SK-N-MC (cell line): ENCODE measurements around the gene METTL3.
"Not testable (repeated sequence)": the region's sequence is repeated elsewhere in the genome, so short reads cannot be mapped to it uniquely, and the experiment has no call there.

Experiments
- DNase-seq: peaks from one replicate; pipeline ENCODE4 v3.0.0-alpha.2; 2011; ENCODE audit warnings: low read depth, low spot score
- H3K27ac ChIP-seq: fragments of 200-600 bp; sonication (generic); 2 replicates; pipeline ENCODE4 v1.5.1; 2016; ENCODE audit warnings: mixed run types
- H3K36me3 ChIP-seq: fragments of 200-600 bp; sonication (generic); 2 replicates; pipeline ENCODE4 v1.6.1; 2017; ENCODE audit warnings: antibody characterized with exemption, low read length, mixed read lengths; ENCODE audit not compliant: insufficient read depth
- H3K4me3 ChIP-seq: fragments of 200-600 bp; sonication (generic); 2 replicates; pipeline ENCODE4 v1.5.1; 2016
- H3K9ac ChIP-seq: fragments of 200-600 bp; sonication (generic); 2 replicates; pipeline ENCODE4 v1.8.0; 2017; ENCODE audit warnings: mixed run types, mixed read lengths; ENCODE audit not compliant: insufficient read length
- H3K9me3 ChIP-seq: fragments of 200-600 bp; sonication (generic); 2 replicates; pipeline ENCODE4 v1.6.1; 2017; ENCODE audit warnings: low read depth, mild to moderate bottlenecking, antibody characterized with exemption, low read length, moderate library complexity, mixed read lengths
- EZH2 ChIP-seq: fragments of 200-600 bp; sonication (generic); IDR thresholded peaks from one replicate; pipeline ENCODE4 v1.6.1; 2017; ENCODE audit warnings: antibody characterized with exemption
- FOXP2 ChIP-seq: optimal IDR thresholded peaks from 2 replicates; pipeline ENCODE3; 2011; ENCODE audit warnings: mild to moderate bottlenecking, moderate library complexity; ENCODE audit not compliant: insufficient read depth; ENCODE audit errors: extremely low read length, control extremely low read depth
- POLR2AphosphoS5 ChIP-seq: IDR thresholded peaks from 2 replicates; pipeline ENCODE4 v1.6.1; 2012; ENCODE audit warnings: mild to moderate bottlenecking, low read depth, low read length, borderline replicate concordance

Gene METTL3

GRCh38 chr14:21510735-21511657, at the start of gene METTL3:
METTL3 (minus strand) TSS chr14:21511340; CDS start chr14:21511223, 117 bp downstream.
- H3K4me3 ChIP-seq = peak within 1 kb of the TSS; percentile 95
- TF ChIP-seq FOXP2 = no peak
- peak; percentile 82 for TF ChIP-seq POLR2AphosphoS5
- H3K36me3 ChIP-seq = peaks cover 22% of the 10 kb centered on the region
- DNase-seq = peak; percentile 94
- peak within 1 kb of the TSS; percentile 87 for H3K27ac ChIP-seq
- H3K9me3 ChIP-seq = no peaks in the 10 kb centered on the region
- H3K9ac ChIP-seq = peak within 1 kb of the TSS; percentile 97

DNA sequence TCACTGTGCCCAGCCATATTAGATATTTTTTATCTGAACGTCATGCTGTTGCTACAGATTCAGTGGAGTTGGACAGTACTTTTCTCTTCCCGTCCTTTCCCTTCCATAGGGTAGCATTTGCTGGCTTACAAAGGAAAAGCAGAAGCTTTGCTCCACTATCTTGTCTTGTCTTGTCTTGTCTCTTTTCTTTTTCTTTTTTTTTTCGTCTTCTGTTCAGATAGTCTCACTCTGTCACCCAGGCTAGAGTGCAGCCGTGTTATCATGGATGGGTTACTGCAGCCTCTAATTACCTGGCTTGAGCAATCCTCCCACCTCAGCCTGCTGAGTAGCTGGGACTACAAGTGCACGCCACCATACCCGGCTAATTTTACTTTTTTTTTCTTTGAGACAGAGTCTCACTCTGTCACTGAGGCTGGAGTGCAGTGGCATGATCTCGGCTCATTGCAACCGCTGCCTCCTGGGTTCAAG, 47.6 kb upstream of the METTL3 start:
- Histone ChIP-seq H3K27ac (no peak overlapping the region), H3K36me3 (no peaks in the 10 kb centered on the region), H3K9ac (no peak overlapping the region), H3K4me3 (no peak overlapping the region), H3K9me3 (no peaks in the 10 kb centered on the region)
- TF ChIP-seq FOXP2 (no peak), EZH2 (no peak), POLR2AphosphoS5 (no peak)
- no peak for DNase-seq

DNA sequence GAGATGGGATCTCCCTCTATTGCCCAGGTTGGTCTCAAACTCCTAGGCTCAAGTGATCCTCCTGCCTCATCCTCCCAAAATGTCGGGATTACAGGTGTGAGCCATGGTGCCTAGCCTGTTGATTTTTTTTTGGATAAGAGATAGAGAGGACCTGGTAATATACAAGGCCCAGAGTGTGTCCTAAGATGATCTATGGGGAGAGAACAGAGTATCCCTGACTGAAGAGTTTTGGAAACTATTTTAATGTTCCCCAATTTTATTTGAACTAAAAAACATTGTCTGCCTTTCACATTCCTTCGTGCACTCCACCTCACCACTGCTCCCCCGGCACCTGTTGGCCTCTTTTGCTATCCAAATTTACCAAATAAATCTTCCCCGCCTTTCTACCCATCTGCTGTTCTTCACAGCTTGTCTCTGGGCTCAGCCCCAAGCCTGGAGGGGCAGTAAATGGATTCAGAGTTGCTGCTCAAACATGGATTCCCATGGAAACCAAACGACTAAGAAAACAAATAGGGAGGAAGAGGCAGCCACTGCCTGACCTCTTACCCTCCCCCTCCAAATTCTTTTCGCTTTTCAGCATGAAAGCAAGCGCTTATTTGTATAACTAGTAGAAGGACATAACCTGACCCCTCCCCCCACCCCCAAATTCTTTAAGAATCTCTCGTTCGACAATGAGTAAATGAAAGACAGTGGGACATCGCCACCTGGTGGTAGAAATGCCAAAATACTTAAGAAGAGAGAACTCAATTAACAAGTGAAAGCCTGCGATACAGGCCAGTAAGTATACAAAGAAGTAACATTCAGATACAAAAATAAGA, 46.2 kb upstream of the METTL3 start:
- DNase-seq = peak; percentile 98
- H3K9ac ChIP-seq = no peak overlapping the region
- TF ChIP-seq EZH2 = no peak
- TF ChIP-seq POLR2AphosphoS5 = no peak
- TF ChIP-seq FOXP2 = no peak
- H3K4me3 ChIP-seq = peak overlapping the region; percentile 77
- H3K27ac ChIP-seq = peak overlapping the region; percentile 15; the same call in 1 of the 2 replicates
- H3K9me3 ChIP-seq = no peaks in the 10 kb centered on the region
- H3K36me3 ChIP-seq = no peaks in the 10 kb centered on the region

- no peak overlapping the region for H3K4me3 ChIP-seq
- H3K36me3 ChIP-seq = no peaks in the 10 kb centered on the region
- H3K27ac ChIP-seq = no peak overlapping the region
- no peaks in the 10 kb centered on the region for H3K9me3 ChIP-seq
- no peak for TF ChIP-seq EZH2
- TF ChIP-seq FOXP2 = no peak
- TF ChIP-seq POLR2AphosphoS5 = no peak
- no peak overlapping the region for H3K9ac ChIP-seq
- DNase-seq = no peak
Observed at GRCh38 chr14:21556378-21557083, 45.4 kb upstream of the METTL3 start.

DNA sequence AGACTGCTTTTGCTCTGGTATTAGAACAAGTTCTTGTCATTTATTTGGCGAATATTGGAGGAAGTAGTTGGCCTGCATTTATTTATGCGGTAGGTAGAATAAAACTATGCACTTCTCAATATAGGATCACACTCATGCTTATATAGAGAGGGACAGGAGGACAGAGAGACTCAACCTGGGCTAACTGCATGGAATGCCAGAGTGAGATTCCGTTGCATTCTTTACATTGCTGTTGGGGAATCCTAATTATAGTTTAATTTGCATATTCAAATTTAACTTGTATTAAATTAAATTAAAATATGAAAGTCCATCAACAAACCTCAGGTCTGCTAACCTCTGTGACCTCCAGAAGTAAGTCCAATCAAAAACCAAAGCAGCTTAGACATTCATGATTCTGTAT, 42.1 kb upstream of the METTL3 start:
- no peak for DNase-seq
- H3K36me3 ChIP-seq = no peaks in the 10 kb centered on the region
- no peak overlapping the region for H3K9ac ChIP-seq
- no peak overlapping the region for H3K27ac ChIP-seq
- no peak overlapping the region for H3K4me3 ChIP-seq
- TF ChIP-seq FOXP2 (no peak), POLR2AphosphoS5 (no peak), EZH2 (no peak)
- no peaks in the 10 kb centered on the region for H3K9me3 ChIP-seq

DNA sequence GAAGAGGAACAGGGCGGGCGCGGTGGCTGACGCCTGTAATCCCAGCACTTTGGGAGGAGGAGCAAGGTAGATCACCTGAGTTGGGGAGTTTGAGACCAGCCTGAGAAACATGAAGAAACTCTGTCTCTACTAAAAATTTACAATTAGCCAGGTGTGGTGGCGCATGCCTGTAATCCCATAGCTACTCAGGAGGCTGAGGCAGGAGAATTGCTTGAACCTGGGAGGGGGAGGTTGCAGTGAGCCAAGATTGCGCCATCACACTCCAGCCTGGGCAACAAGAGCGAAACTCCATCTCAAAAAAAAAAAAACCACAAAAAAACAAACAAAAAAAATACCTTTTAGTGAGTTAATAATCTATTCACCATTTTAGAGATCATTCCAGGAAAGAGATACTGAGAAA, 33.4 kb upstream of the METTL3 start:
- H3K27ac ChIP-seq, H3K36me3 ChIP-seq, H3K9ac ChIP-seq, DNase-seq, H3K9me3 ChIP-seq, H3K4me3 ChIP-seq: not testable (repeated sequence)

DNA sequence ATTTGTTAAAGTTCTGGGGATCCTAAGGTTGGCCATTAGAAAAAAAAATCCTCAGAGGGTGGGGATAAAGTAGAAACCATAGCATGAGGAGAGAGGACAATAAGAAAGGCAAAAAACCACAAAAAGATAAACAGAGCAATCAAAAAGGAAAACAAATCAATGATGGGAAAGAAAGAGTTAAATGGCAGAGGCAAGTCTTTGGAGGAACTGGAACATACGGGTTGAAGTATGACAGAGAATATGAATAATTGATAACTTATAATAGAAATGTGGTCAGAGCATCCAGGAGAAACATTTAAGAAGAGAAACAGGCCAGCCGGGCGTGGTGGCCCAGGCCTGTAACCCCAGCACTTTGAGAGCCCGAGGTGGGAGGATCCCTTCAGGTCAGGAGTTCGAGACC, 32.8 kb upstream of the METTL3 start:
- Histone ChIP-seq H3K4me3 (no peak overlapping the region), H3K36me3 (no peaks in the 10 kb centered on the region), H3K9ac (no peak overlapping the region), H3K27ac (0 out of 2 replicates have a peak overlapping the region, but pooled peaks have one; percentile 74), H3K9me3 (no peaks in the 10 kb centered on the region)
- no peak for TF ChIP-seq EZH2
- TF ChIP-seq POLR2AphosphoS5 = no peak
- TF ChIP-seq FOXP2 = no peak
- DNase-seq = no peak

DNA sequence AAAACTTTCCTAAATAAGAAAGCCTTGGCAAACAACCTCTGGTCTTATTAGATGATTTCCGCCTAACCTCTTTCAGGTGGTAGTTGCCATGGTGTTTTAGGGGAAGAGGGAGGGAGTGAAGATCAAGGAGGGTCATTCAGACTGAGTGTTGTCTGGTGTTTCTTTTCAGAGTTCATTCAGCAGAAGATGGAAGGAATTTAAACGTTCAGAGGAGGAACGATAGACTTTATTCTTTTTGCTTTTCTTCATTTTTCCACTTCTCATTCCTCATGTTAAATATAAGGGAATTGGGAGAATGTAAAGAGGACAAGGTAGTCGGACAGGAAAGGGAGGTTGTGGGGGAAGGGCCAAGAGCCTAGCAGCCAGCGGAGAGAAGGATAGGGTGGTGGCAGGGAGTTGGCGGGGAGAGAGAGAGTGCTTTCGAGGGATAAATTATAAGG, 32.4 kb upstream of the METTL3 start:
- Histone ChIP-seq H3K4me3 (no peak overlapping the region), H3K36me3 (no peaks in the 10 kb centered on the region), H3K9ac (no peak overlapping the region), H3K9me3 (no peaks in the 10 kb centered on the region), H3K27ac (peak overlapping the region; percentile 74)
- no peak for DNase-seq
- TF ChIP-seq FOXP2 (no peak), POLR2AphosphoS5 (no peak), EZH2 (no peak)
